A549 (cell line): ENCODE measurements around the gene ZNF681. TPM values are rescaled to one million over a fixed set of nuclear protein-coding genes. Genes with fewer than 3 reads are reported as not detected.
"Not testable (repeated sequence)": the region's sequence is repeated elsewhere in the genome, so short reads cannot be mapped to it uniquely, and the experiment has no call there.

Experiments
- ATAC-seq, 2 experiments: fragments of 200-7000 bp in 1 of 2; fragments of >200 bp in 1 of 2; cut with Nextera tagmentation in 1 of 2; cut with Tn5 transposase in 1 of 2; 3 replicates each; pipeline versions ENCODE4 v1.8.0 to v1.9.1; 2018 to 2020; ENCODE audit warnings: mild to moderate bottlenecking in 1 of 2, moderate library complexity in 1 of 2
- CTCF ChIA-PET: fragments of 300-600 bp; sonication (Branson Sonifier 250); formaldehyde crosslinking; extraction: SDS; loops from one replicate; lab custom pipeline; 2021; ENCODE audit warnings: antibody characterized with exemption, inconsistent platforms; lab: Yijun Ruan, JAX
- POLR2A ChIA-PET: fragments of 350-600 bp; formaldehyde crosslinking; extraction: SDS; loops from one replicate; lab custom pipeline; 2021; ENCODE audit warnings: antibody characterized with exemption, inconsistent platforms; lab: Yijun Ruan, JAX
- DNase-seq, 2 experiments: peaks; one replicate each; pipeline versions ENCODE4 v3.0.0 to v3.0.0-alpha.2; 2011 to 2016; ENCODE audit warnings: low read depth in 1 of 2, low spot score in 1 of 2
- FAIRE-seq: peaks from 2 replicates; lab custom pipeline; 2011; peaks lifted over from hg19 to GRCh38; lab: Jason Lieb, UNC
- H3K27ac ChIP-seq, 2 experiments: fragments of >200 bp; sonication (Bioruptor Twin); formaldehyde crosslinking; 3 replicates each; pipeline ENCODE4 v1.5.1; 2016 to 2017
- H3K4me1 ChIP-seq: fragments of >200 bp; sonication (Bioruptor Twin); formaldehyde crosslinking; 3 replicates; pipeline ENCODE4 v1.6.1; 2016
- H3K4me2 ChIP-seq: fragments of >200 bp; sonication (Bioruptor Twin); formaldehyde crosslinking; 3 replicates; pipeline ENCODE4 v1.6.1; 2016
- H3K4me3 ChIP-seq: fragments of >200 bp; sonication (Bioruptor Twin); formaldehyde crosslinking; 3 replicates; pipeline ENCODE4 v1.5.1; 2016
- H3K9me3 ChIP-seq: fragments of >200 bp; sonication (Bioruptor Twin); formaldehyde crosslinking; 3 replicates; pipeline ENCODE4 v1.6.1; 2016
- ATOH8 ChIP-seq: fragments of 250-450 bp; sonication (Bioruptor Pico); IDR thresholded peaks from 2 replicates; pipeline ENCODE4 v1.5.0; 2020; ENCODE audit warnings: low read depth, mild to moderate bottlenecking, moderate library complexity
- BHLHE40 ChIP-seq: IDR thresholded peaks from 2 replicates; pipeline ENCODE4 v1.6.1; 2012; ENCODE audit warnings: low read depth, low read length, inconsistent platforms
- CBX8 ChIP-seq: fragments of 200-600 bp; sonication (generic); IDR thresholded peaks from 2 replicates; pipeline ENCODE4 v1.6.1; 2016
- EHF ChIP-seq: fragments of 250-450 bp; sonication (Bioruptor Pico); IDR thresholded peaks from 2 replicates; pipeline ENCODE4 v1.5.0; 2020; ENCODE audit warnings: mild to moderate bottlenecking
- EHMT2 ChIP-seq: fragments of 200-600 bp; sonication (generic); IDR thresholded peaks from 2 replicates; pipeline ENCODE4 v1.6.1; 2016; ENCODE audit warnings: antibody characterized with exemption, low read depth, mild to moderate bottlenecking, moderate library complexity
- ELK1 ChIP-seq: fragments of 150-350 bp; IDR thresholded peaks from 2 replicates; pipeline ENCODE4 v1.6.1; 2014; ENCODE audit warnings: low read depth, mild to moderate bottlenecking, low read length
- EP300 ChIP-seq, 2 experiments: fragments of >200 bp; sonication (Bioruptor Twin); formaldehyde crosslinking; IDR thresholded peaks; 2 replicates in 1 of 2; 3 replicates in 1 of 2; pipeline ENCODE4 v1.6.1; 2016 to 2017
- ESRRA ChIP-seq: fragments of 150-350 bp; IDR thresholded peaks from 2 replicates; pipeline ENCODE4 v1.6.1; 2014; ENCODE audit warnings: mild to moderate bottlenecking, low read length, borderline replicate concordance
- FOSL2 ChIP-seq, 2 experiments: fragments of 450-650 bp in 1 of 2; fragments of >200 bp in 1 of 2; sonication (Bioruptor Twin) in 1 of 2; formaldehyde crosslinking; IDR thresholded peaks; 2 replicates each; pipeline versions ENCODE4 v1.5.0 to v1.6.1; 2016 to 2020; ENCODE audit warnings: mild to moderate bottlenecking in 1 of 2, moderate library complexity in 1 of 2
- GATA3 ChIP-seq: IDR thresholded peaks from 2 replicates; pipeline ENCODE4 v1.6.1; 2012; ENCODE audit warnings: borderline replicate concordance
- HEYL ChIP-seq: fragments of 250-450 bp; sonication (Bioruptor Pico); IDR thresholded peaks from 2 replicates; pipeline ENCODE4 v1.8.0; 2021; ENCODE audit warnings: mild to moderate bottlenecking, moderate library complexity
- HOXB13 ChIP-seq: fragments of 250-450 bp; sonication (Bioruptor Pico); IDR thresholded peaks from 2 replicates; pipeline ENCODE4 v1.5.0; 2020; ENCODE audit warnings: low read depth, mild to moderate bottlenecking, moderate library complexity
- KDM1A ChIP-seq: fragments of 200-600 bp; sonication (generic); IDR thresholded peaks from 2 replicates; pipeline ENCODE4 v1.6.1; 2016; ENCODE audit warnings: low read depth, mild to moderate bottlenecking
- KDM5A ChIP-seq: fragments of 200-600 bp; sonication (generic); IDR thresholded peaks from 2 replicates; pipeline ENCODE4 v1.6.1; 2016; ENCODE audit warnings: antibody characterized with exemption, mild to moderate bottlenecking
- MAFK ChIP-seq: fragments of 450-650 bp; IDR thresholded peaks from 2 replicates; pipeline ENCODE4 v1.6.1; 2014; ENCODE audit not compliant: partially characterized antibody
- NFE2L2 ChIP-seq: fragments of 150-350 bp; conservative IDR thresholded peaks from 2 replicates; pipeline ENCODE4 v1.6.1; 2014; ENCODE audit warnings: low read length
- NR3C1 ChIP-seq: fragments of >200 bp; sonication (Bioruptor Twin); formaldehyde crosslinking; IDR thresholded peaks from 3 replicates; pipeline ENCODE4 v1.6.1; 2017
- POLR2A ChIP-seq: IDR thresholded peaks from 2 replicates; pipeline ENCODE4 v1.6.1; 2012; ENCODE audit warnings: mild to moderate bottlenecking, low read length
- POLR2AphosphoS2 ChIP-seq: conservative IDR thresholded peaks from 2 replicates; pipeline ENCODE4 v1.6.1; 2012; ENCODE audit warnings: low read length, improper control_type of control experiment, inconsistent platforms
- RAD21 ChIP-seq, 2 experiments: fragments of >200 bp in 1 of 2; sonication (Bioruptor Twin) in 1 of 2; formaldehyde crosslinking in 1 of 2; IDR thresholded peaks in 1 of 2; conservative IDR thresholded peaks in 1 of 2; 2 replicates in 1 of 2; 3 replicates in 1 of 2; pipeline ENCODE4 v1.6.1; 2012 to 2018; ENCODE audit warnings: inconsistent platforms in 1 of 2
- RARB ChIP-seq: fragments of 250-450 bp; sonication (Bioruptor Pico); IDR thresholded peaks from 2 replicates; pipeline ENCODE4 v1.8.0; 2021; ENCODE audit warnings: mild to moderate bottlenecking, moderate library complexity
- RFX5 ChIP-seq: fragments of 450-650 bp; IDR thresholded peaks from 2 replicates; pipeline ENCODE4 v1.7.1; 2014; ENCODE audit warnings: antibody characterized with exemption, mild to moderate bottlenecking, moderate library complexity
- SMC3 ChIP-seq: fragments of >200 bp; sonication (Bioruptor Twin); formaldehyde crosslinking; IDR thresholded peaks from 3 replicates; pipeline ENCODE4 v1.6.1; 2018; ENCODE audit warnings: inconsistent platforms
- ZC3H11A ChIP-seq: fragments of 450-650 bp; IDR thresholded peaks from 2 replicates; pipeline ENCODE4 v1.6.1; 2014; ENCODE audit warnings: antibody characterized with exemption, mild to moderate bottlenecking
- ZFP36 ChIP-seq: fragments of 450-650 bp; IDR thresholded peaks from 2 replicates; pipeline ENCODE4 v1.6.1; 2014; ENCODE audit warnings: borderline replicate concordance; ENCODE audit not compliant: partially characterized antibody
- WGBS: methylation state at CpG from one replicate; pipeline ENCODE4 v1.1.6; 2017; ENCODE audit errors: missing lambda C conversion rate; 5-methylcytosine and 5-hydroxymethylcytosine counted together
- polyA plus RNA-seq, 4 experiments: library from polyadenylated mRNA; depleted of rRNA in 3 of 4; stranded (reverse); fragments of >200 nt; fragmentation: RNase III in 1 of 4; extraction: RNeasy Plus Mini Kit Qiagen cat#74134 plus additional on column Dnase treatment in 1 of 4; gene quantifications; 2 replicates in 3 of 4; 3 replicates in 1 of 4; pipeline ENCODE4 v1.2.3, GENCODE V29; 2011 to 2017
- TF ChIP-seq, protein P1 (sequence below): fragments of >200 bp; sonication (Bioruptor Twin); formaldehyde crosslinking; IDR thresholded peaks from 2 replicates; pipeline ENCODE4 v1.6.1; 2016
- TF ChIP-seq, protein P2 (sequence below): IDR thresholded peaks from 2 replicates; pipeline ENCODE4 v1.6.1; 2012

Gene ZNF681
- polyA plus RNA-seq, 2 of the 4 experiments (the other 2 are of a cell fraction) = 0.01 to 0.03 TPM

GRCh38 chr19:23783636-23784035, 24.9 kb upstream of the ZNF681 start:
- FAIRE-seq = no peak
- no peak for DNase-seq
- ChIA-PET POLR2A (no interaction called here), CTCF (no interaction called here)
- Histone ChIP-seq H3K4me3 (no peak overlapping the region), H3K4me2 (no peak overlapping the region), H3K9me3 (peaks cover 13% of the 10 kb centered on the region; the same call in 1 of the 3 replicates), H3K4me1 (no peaks in the 10 kb centered on the region), H3K27ac (no peak overlapping the region)
- no peak for ATAC-seq
- no peak for TF ChIP-seq RARB (CRISPR knock-in tag)
- no peak for TF ChIP-seq POLR2A
- no peak for TF ChIP-seq RAD21 (conservative IDR thresholded peaks at IDR 0.05 in 1 of 2, IDR thresholded peaks at IDR 0.05 in 1 of 2)
- TF ChIP-seq KDM5A = no peak
- no peak for TF ChIP-seq ATOH8 (CRISPR knock-in tag)
- no peak for TF ChIP-seq BHLHE40
- WGBS = 0% methylated on average over 1 of the region's 1 CpG

GRCh38 chr19:23779645-23780044, 21.0 kb upstream of the ZNF681 start:
- no peak overlapping the region for H3K4me3 ChIP-seq
- POLR2A ChIA-PET = no interaction called here
- ATAC-seq (no peak), DNase-seq (no peak)
- no peak overlapping the region for H3K27ac ChIP-seq
- no peaks in the 10 kb centered on the region for H3K4me1 ChIP-seq
- H3K9me3 ChIP-seq = peaks cover 22% of the 10 kb centered on the region; the same call in 2 of the 3 replicates
- WGBS = 8% methylated on average over 7 of the region's 7 CpGs
- no peak overlapping the region for H3K4me2 ChIP-seq
- CTCF ChIA-PET = no interaction called here
- no peak for TF ChIP-seq ELK1
- TF ChIP-seq ESRRA = no peak
- TF ChIP-seq ZFP36 = no peak
- TF ChIP-seq GATA3 = no peak
- no peak for TF ChIP-seq RFX5
- TF ChIP-seq EHMT2 = no peak
- TF ChIP-seq, protein P1, sequence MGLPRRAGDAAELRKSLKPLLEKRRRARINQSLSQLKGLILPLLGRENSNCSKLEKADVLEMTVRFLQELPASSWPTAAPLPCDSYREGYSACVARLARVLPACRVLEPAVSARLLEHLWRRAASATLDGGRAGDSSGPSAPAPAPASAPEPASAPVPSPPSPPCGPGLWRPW = no peak
- TF ChIP-seq, protein P2, sequence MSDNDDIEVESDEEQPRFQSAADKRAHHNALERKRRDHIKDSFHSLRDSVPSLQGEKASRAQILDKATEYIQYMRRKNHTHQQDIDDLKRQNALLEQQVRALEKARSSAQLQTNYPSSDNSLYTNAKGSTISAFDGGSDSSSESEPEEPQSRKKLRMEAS = no peak
- TF ChIP-seq FOSL2 (IDR thresholded peaks at IDR 0.05) = no peak
- no peak for TF ChIP-seq FOSL2 (CRISPR knock-in tag; IDR thresholded peaks at IDR 0.05)
- no peak for TF ChIP-seq KDM1A
- no peak for TF ChIP-seq NR3C1
- no peak for TF ChIP-seq BHLHE40
- TF ChIP-seq MAFK = no peak
- no peak for TF ChIP-seq HEYL (CRISPR knock-in tag)
- no peak for TF ChIP-seq SMC3
- TF ChIP-seq EHF = no peak
- TF ChIP-seq POLR2AphosphoS2 = no peak
- no peak for TF ChIP-seq CBX8
- TF ChIP-seq, all 56 proteins: peak for 0
- FAIRE-seq = no peak

GRCh38 chr19:23778566-23778965, 19.9 kb upstream of the ZNF681 start:
- Histone ChIP-seq H3K4me3 (no peak overlapping the region), H3K4me2 (no peak overlapping the region), H3K4me1 (no peaks in the 10 kb centered on the region), H3K27ac (no peak overlapping the region), H3K9me3 (peaks cover 19% of the 10 kb centered on the region; the same call in 2 of the 3 replicates)
- ChIA-PET CTCF (no interaction called here), POLR2A (no interaction called here)
- FAIRE-seq (no peak), DNase-seq (no peak), ATAC-seq (no peak)
- WGBS = 54% methylated on average over 5 of the region's 5 CpGs
- TF ChIP-seq ZC3H11A = no peak
- no peak for TF ChIP-seq KDM1A
- no peak for TF ChIP-seq NFE2L2
- no peak for TF ChIP-seq POLR2AphosphoS2
- no peak for TF ChIP-seq HOXB13 (CRISPR knock-in tag)
- no peak for TF ChIP-seq EP300 (IDR thresholded peaks at IDR 0.05)
- TF ChIP-seq NR3C1 = no peak
- TF ChIP-seq, protein P2 = no peak

DNA sequence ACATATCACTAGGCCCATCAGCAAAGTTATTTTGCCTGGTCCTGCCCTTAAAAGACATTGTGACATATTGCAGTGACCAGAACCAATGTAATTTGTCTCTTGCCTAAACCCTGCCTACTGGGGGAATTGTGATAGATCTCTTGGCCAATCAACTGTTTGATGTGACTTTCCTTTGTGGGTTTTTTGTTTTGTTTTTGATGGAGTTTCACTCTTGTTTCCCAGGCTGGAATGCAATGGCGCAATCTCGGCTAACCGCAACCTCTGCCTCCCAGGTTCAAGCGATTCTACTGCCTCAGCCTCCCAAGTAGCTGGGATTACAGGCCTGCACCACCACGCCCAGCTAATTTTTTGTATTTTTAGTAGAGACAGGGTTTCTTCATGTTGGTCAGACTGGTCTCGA, 19.3 kb upstream of the ZNF681 start:
- CTCF ChIA-PET, H3K4me2 ChIP-seq, H3K4me3 ChIP-seq, DNase-seq, ATAC-seq, FAIRE-seq, H3K27ac ChIP-seq, H3K4me1 ChIP-seq, POLR2A ChIA-PET: not testable (repeated sequence)
- WGBS = 30% methylated on average over 6 of the region's 6 CpGs
- H3K9me3 ChIP-seq = peaks cover 19% of the 10 kb centered on the region; the same call in 1 of the 3 replicates
